Activated CD8-positive, alpha-beta memory T cell treated with anti-CD3 and anti-CD28 coated beads, Interleukin-2, amount 50 U/mL, for 1 hour (primary cell): ENCODE data around the gene HBM.
"Not testable (repeated sequence)": the region's sequence is repeated elsewhere in the genome, so short reads cannot be mapped to it uniquely, and the experiment has no call there.

Experiments
- DNase-seq: peaks from one replicate; pipeline ENCODE4 v3.0.0-alpha.2; 2020; ENCODE audit errors: extremely low read depth

Gene HBM

GRCh38 chr16:146646-147045, 19.1 kb upstream of the HBM start:
- DNase-seq, result no peak

- DNase-seq, result no peak
Observed at GRCh38 chr16:149024-149660, 16.6 kb upstream of the HBM start.

- no peak for DNase-seq
Observed at GRCh38 chr16:152141-153128, 13.3 kb upstream of the HBM start, which contains the start of gene HBZ. Gene HBZ (plus strand): TSS chr16:152644. CDS start chr16:152910, 266 bp downstream.

GRCh38 chr16:153129-153521, 12.7 kb upstream of the HBM start:
- not testable (repeated sequence) for DNase-seq

- not testable (repeated sequence) for DNase-seq
Observed at GRCh38 chr16:153550-154216, 12.1 kb upstream of the HBM start.

- no peak for DNase-seq
Observed at GRCh38 chr16:154217-155030, 11.4 kb upstream of the HBM start.

GRCh38 chr16:155031-155398, 10.8 kb upstream of the HBM start:
- no peak for DNase-seq

GRCh38 chr16:159136-159849, 6.5 kb upstream of the HBM start:
- DNase-seq, result no peak

GRCh38 chr16:160242-160641, 5.5 kb upstream of the HBM start:
- DNase-seq, result not testable (repeated sequence)

GRCh38 chr16:160691-161190, 5.0 kb upstream of the HBM start:
- no peak for DNase-seq

GRCh38 chr16:162271-162991, 3.3 kb upstream of the HBM start:
- DNase-seq, result no peak

- DNase-seq, result not testable (repeated sequence)
Observed at GRCh38 chr16:163139-163538, 2.6 kb upstream of the HBM start.

- DNase-seq, result not testable (repeated sequence)
Observed at GRCh38 chr16:163696-164095, 2.1 kb upstream of the HBM start.

GRCh38 chr16:164134-164823, 1.5 kb upstream of the HBM start:
- DNase-seq, result not testable (repeated sequence)

GRCh38 chr16:164827-165538, 795 bp upstream of the HBM start:
- no peak for DNase-seq

- no peak for DNase-seq
Observed at GRCh38 chr16:166375-167121, 770 bp downstream of the HBM start.

GRCh38 chr16:167122-167690, 1.4 kb downstream of the HBM start:
- no peak for DNase-seq

- no peak for DNase-seq
Observed at GRCh38 chr16:168424-168823, 2.6 kb downstream of the HBM start.
